Heart left ventricle (tissue), 16 donors: ENCODE data around the gene PRICKLE1. TPM values are rescaled to one million over a fixed set of nuclear protein-coding genes. Genes with fewer than 3 reads are reported as not detected.

Experiments used
- ATAC-seq, 4 donors: fragments of 200-7000 bp; cut with Tn5 transposase; one replicate each; pipeline ENCODE4 v1.9.1; 2020 to 2022; ENCODE audit warnings: moderate library complexity in 4 of 4, mild to moderate bottlenecking in 3 of 4, moderate number of reproducible peaks in 1 of 4
- DNase-seq, 5 donors: peaks; one replicate each; pipeline ENCODE4 v3.0.0-alpha.2; 2020
- H3K27ac ChIP-seq, 12 donors: fragments of 200-600 bp; sonication (generic) in 4 of 12; one replicate each; pipeline versions ENCODE4 v1.5.0 to v1.8.0; 2016 to 2022; ENCODE audit warnings: mild to moderate bottlenecking in 2 of 12
- H3K27me3 ChIP-seq, 9 donors: fragments of 200-600 bp; sonication (generic) in 2 of 9; one replicate each; pipeline versions ENCODE4 v1.5.1 to v1.8.0; 2016 to 2022; ENCODE audit warnings: mild to moderate bottlenecking in 3 of 9
- H3K36me3 ChIP-seq, 9 donors: fragments of 200-600 bp; sonication (generic) in 2 of 9; one replicate each; pipeline versions ENCODE4 v1.5.0 to v1.8.0; 2018 to 2022; ENCODE audit warnings: mild to moderate bottlenecking in 2 of 9
- H3K4me1 ChIP-seq, 12 donors: fragments of 200-600 bp; sonication (generic) in 4 of 12; one replicate each; pipeline versions ENCODE4 v1.5.0 to v1.8.0; 2016 to 2022; ENCODE audit warnings: mild to moderate bottlenecking in 3 of 12
- H3K4me3 ChIP-seq, 12 donors: fragments of 200-600 bp; sonication (generic) in 4 of 12; one replicate each; pipeline versions ENCODE4 v1.5.0 to v1.8.0; 2017 to 2022; ENCODE audit warnings: mild to moderate bottlenecking in 9 of 12, moderate library complexity in 4 of 12
- H3K9me3 ChIP-seq, 12 donors: fragments of 200-600 bp; sonication (generic) in 4 of 12; one replicate each; pipeline versions ENCODE4 v1.5.0 to v1.8.0; 2016 to 2022; ENCODE audit warnings: mild to moderate bottlenecking in 1 of 12
- POLR2A ChIP-seq, 2 donors: fragments of 450-650 bp; IDR thresholded peaks; one replicate each; pipeline ENCODE4 v1.6.1; 2017; ENCODE audit warnings: antibody characterized with exemption in 2 of 2, mild to moderate bottlenecking in 2 of 2, moderate library complexity in 2 of 2
- WGBS, 4 donors: extraction: QIAGEN DNeasy Blood & Tissue Kit in 2 of 4; methylation state at CpG; one replicate each; pipeline versions ENCODE4 v1.1.5 to v1.1.7; 2013 to 2018; 5-methylcytosine and 5-hydroxymethylcytosine counted together
- intact Hi-C, 10 donors: fragments of 100-400 bp; cut with DNase I; formaldehyde crosslinking; loops; one replicate each; pipeline versions ENCODE4 v1.11.1 to v1.14.2; 2022
- polyA plus RNA-seq, 2 donors: library from polyadenylated mRNA; stranded (reverse); fragments of 200-250 nt; gene quantifications; one replicate each; pipeline ENCODE4 v1.2.3, GENCODE V29; 2013
- total RNA-seq, 9 donors: library from RNA; depleted of rRNA in 2 of 9; stranded (reverse); fragments of >200 nt in 2 of 9; fragmentation: NEBNext Ultra II Directional in 3 of 9; extraction: Animal tissue kit (Norgen Biotek cat#: 25700) in 3 of 9; gene quantifications; one replicate each; pipeline versions ENCODE4 v1.1.0 to v1.2.4, GENCODE V29; 2016 to 2023
- TF ChIP-seq, protein P1 (sequence below), 12 donors: fragments of 200-600 bp; sonication (generic) in 4 of 12; IDR thresholded peaks; one replicate each; pipeline versions ENCODE4 v1.5.0 to v1.8.0; 2018 to 2022; ENCODE audit warnings: antibody characterized with exemption in 12 of 12, mild to moderate bottlenecking in 5 of 12
- donor health status: ischemic (EF 13 %, LVEDD 7.1; RV severe dilation, severe dysfunction).
- donor health status: healthy with polysubstance abuse.
- donor health status: DM: no; HTN: yes; CAD: no.
- donor health status: DM: no; HTN: no; CAD: no.
- donor health status: ischemic (EF 25% LVEDD 6.9; RV normal size, moderate dysfunction).
- donor health status: ischemic (EF 25% LVEDD 5.7; RV mildly dilated, moderate dysfunction).
- donor health status: healthy.
- donor health status: DM: yes; HTN: yes; CAD: no.
- donor health status: ischemic (EF 35%, LVEDD 5.7; RV mildly dilated, moderate dysfunction).
- donor health status: nonischemic (EF 11% LVEDD 7.7; RV severe dilation, severe dysfunction).
- donor health status: DM: yes; HTN: yes; CAD: no.
- donor health status: PGD.
- donor health status: ischemic (EF 29% LVEDD 5.4; RV normal size, mild dysfunction).
- donor health status: nonischemic (EF 23%, LVEDD 6.1; RV moderate dilation, normal function).

Gene PRICKLE1
- total and polyA plus RNA-seq, 11 donors: 3.2 to 39.2 (median 20.7) TPM

DNA sequence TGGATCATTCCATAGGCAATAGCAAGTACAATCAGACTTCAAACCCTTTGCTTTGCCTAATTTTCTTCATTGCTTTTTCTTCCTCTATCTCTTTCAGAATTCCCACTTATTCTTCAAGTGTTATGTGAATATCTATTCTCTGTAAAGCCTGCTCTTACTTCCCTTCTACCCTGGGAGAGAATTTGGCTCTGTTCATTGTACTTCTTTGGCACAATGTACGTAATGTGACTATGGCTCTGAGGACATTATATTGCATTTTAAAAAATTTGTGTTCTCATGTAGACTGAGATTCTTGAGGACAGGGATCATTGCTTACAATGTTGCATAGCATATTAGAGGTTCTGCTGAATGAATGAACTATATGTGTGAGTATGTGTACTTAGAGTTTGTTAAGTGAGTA, 16.9 kb upstream of the PRICKLE1 start:
- ATAC-seq: no peak

DNA sequence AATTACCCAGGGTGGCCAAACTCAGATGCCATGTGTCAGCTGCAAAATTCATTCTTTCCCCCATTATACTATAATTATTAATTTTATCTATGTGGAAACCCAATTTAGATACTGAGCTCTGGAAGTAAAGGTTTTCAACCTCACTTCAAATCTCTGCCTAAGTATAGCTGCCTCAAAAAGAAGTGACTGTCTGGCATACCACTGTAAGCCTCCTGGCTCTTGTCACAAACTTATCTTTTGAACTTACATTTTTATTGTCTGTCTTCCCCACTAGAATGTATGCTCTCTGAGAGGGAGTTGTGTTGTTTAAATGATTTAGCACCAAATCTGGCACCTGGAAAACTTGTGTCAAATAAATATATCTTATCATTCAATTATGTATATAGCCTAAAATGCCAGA, 16.1 kb upstream of the PRICKLE1 start:
- DNase-seq (no peak), ATAC-seq (no peak)
- TF ChIP-seq POLR2A (IDR thresholded peaks at IDR 0.05): no peak
- TF ChIP-seq, protein P1, sequence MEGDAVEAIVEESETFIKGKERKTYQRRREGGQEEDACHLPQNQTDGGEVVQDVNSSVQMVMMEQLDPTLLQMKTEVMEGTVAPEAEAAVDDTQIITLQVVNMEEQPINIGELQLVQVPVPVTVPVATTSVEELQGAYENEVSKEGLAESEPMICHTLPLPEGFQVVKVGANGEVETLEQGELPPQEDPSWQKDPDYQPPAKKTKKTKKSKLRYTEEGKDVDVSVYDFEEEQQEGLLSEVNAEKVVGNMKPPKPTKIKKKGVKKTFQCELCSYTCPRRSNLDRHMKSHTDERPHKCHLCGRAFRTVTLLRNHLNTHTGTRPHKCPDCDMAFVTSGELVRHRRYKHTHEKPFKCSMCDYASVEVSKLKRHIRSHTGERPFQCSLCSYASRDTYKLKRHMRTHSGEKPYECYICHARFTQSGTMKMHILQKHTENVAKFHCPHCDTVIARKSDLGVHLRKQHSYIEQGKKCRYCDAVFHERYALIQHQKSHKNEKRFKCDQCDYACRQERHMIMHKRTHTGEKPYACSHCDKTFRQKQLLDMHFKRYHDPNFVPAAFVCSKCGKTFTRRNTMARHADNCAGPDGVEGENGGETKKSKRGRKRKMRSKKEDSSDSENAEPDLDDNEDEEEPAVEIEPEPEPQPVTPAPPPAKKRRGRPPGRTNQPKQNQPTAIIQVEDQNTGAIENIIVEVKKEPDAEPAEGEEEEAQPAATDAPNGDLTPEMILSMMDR (IDR thresholded peaks at IDR 0.05): no peak
- Histone ChIP-seq H3K36me3 (no peaks in the 10 kb centered on the region), H3K9me3 (no peaks in the 10 kb centered on the region), H3K27me3 (no peaks in the 10 kb centered on the region), H3K27ac (no peak overlapping the region), H3K4me1 (no peaks in the 10 kb centered on the region), H3K4me3 (no peak overlapping the region)
- intact Hi-C loops: no loop called here

More for the DNA sequence above, 16.9 kb upstream of the PRICKLE1 start:
- H3K27ac ChIP-seq: no peak overlapping the region
- H3K36me3 ChIP-seq: no peaks in the 10 kb centered on the region
- intact Hi-C loops: no loop called here
- no peaks in the 10 kb centered on the region for H3K9me3 ChIP-seq
- WGBS, 4 donors: 64 to 77% (median 73%) methylated on average over 1 of the region's 1 CpG
- H3K4me1 ChIP-seq: no peaks in the 10 kb centered on the region
- no peaks in the 10 kb centered on the region for H3K27me3 ChIP-seq
- H3K4me3 ChIP-seq: no peak overlapping the region
- no peak for DNase-seq
- TF ChIP-seq POLR2A (IDR thresholded peaks at IDR 0.05): no peak
- TF ChIP-seq, protein P1 (IDR thresholded peaks at IDR 0.05): no peak

DNA sequence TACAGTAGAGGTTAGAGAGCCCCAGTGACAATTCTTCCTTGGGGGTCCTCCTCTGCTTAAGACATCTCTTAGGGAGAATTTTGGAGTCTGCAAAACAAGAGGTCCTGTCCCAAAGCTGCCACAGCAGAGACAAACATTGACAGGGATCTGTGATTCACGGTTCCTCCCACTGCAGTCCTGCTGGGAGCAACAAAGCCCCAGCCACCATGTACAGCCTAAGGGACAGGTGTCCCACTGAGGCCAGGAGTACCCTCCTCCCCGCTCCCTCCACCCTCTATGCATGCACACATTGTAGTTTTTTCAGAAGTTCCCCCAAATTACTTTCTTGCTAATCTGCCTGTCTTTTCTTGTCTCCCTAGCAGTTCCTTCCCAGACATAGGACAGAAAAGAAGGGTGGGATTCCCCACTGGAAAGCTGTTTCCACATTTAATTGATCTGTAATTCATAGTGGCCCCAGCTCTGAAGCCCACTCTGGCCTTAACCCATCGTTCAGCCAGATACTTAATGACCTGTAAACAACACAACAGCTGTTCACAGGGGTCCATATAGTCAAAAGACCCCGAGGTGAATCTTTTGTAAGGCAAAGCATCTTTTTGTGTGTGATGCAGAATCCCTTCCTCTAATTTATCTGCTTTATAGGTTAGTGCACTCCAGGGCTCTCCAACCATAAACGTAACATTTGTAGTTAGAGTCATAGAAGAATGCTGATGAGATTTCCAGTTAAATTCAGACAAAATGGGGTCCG, 13.9 kb upstream of the PRICKLE1 start:
- no peaks in the 10 kb centered on the region for H3K9me3 ChIP-seq
- no peak overlapping the region for H3K4me3 ChIP-seq
- no peaks in the 10 kb centered on the region for H3K36me3 ChIP-seq
- no peak overlapping the region for H3K27ac ChIP-seq
- WGBS, 4 donors: 76 to 82% (median 78%) methylated on average over 6 of the region's 6 CpGs
- H3K4me1 ChIP-seq: no peaks in the 10 kb centered on the region
- ATAC-seq (no peak), DNase-seq (no peak)
- no peak for TF ChIP-seq POLR2A (IDR thresholded peaks at IDR 0.05)
- TF ChIP-seq, protein P1 (IDR thresholded peaks at IDR 0.05): no peak
- intact Hi-C loops: no loop called here
- no peaks in the 10 kb centered on the region for H3K27me3 ChIP-seq

DNA sequence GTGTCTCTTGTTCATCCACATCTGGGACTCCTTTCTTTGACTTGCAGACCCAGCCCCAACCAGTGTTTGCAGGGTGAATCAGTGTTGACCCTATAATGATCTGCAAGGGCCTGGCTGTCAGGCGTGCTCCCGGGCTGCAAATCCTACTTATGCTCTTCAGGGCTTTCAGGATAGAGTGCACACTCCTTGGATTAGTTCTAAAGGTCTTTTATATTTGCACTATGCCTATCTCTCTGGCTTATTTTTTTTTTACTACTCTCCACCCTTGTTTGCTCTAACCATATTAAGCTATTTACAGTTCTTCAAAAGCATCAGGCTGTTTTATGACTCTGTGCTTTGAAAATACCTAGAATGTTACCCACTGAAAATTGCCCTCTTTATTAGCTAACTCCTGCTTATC, 4.3 kb upstream of the PRICKLE1 start:
- Histone ChIP-seq H3K9me3 (no peaks in the 10 kb centered on the region), H3K36me3 (no peaks in the 10 kb centered on the region), H3K4me1 (peaks cover 0 to 8% (median 0%) of the 10 kb centered on the region in 12 donors), H3K4me3 (no peak overlapping the region), H3K27ac (no peak overlapping the region), H3K27me3 (peaks cover 0 to 18% (median 0%) of the 10 kb centered on the region in 9 donors)
- TF ChIP-seq POLR2A (IDR thresholded peaks at IDR 0.05): no peak
- TF ChIP-seq, protein P1 (IDR thresholded peaks at IDR 0.05): no peak
- DNase-seq (no peak), ATAC-seq (no peak)
- WGBS, 4 donors: 94 to 96% (median 95%) methylated on average over 2 of the region's 2 CpGs
- intact Hi-C loops: loop anchor here in 4 of 10 donors (5.0 to 10.0 kb wide), 6 partner anchors 163 to 691 kb away; no protein-coding TSS in a partner anchor
